OCI-LY7 (cell line): ENCODE measurements around the gene SMIM44. TPM values are rescaled to one million over a fixed set of nuclear protein-coding genes. Genes with fewer than 3 reads are reported as not detected.

Source experiments
- Bru-seq: library from RNA; stranded (reverse); fragments of 400-500 nt; gene quantifications from one replicate; lab custom pipeline; 2021; lab: Mats Ljungman, UMichigan
- BruChase-seq, 2 experiments: library from RNA; stranded (reverse); fragments of 400-500 nt; gene quantifications; one replicate each; lab custom pipeline; 2021; lab: Mats Ljungman, UMichigan
- BruUV-seq: library from RNA; stranded (reverse); fragments of 400-500 nt; replicated peaks from 2 replicates; lab custom pipeline; 2021; lab: Mats Ljungman, UMichigan
- CTCF ChIA-PET: fragments of 300-600 bp; sonication (Branson Sonifier 250); formaldehyde crosslinking; loops from one replicate; lab custom pipeline; 2022; ENCODE audit warnings: antibody characterized with exemption; ENCODE audit not compliant: unreplicated experiment; lab: Charles Lee
- POLR2A ChIA-PET: fragments of 300-600 bp; sonication (Branson Sonifier 250); formaldehyde crosslinking; loops from one replicate; lab custom pipeline; 2022; ENCODE audit warnings: antibody characterized with exemption; lab: Charles Lee
- DNase-seq: peaks from one replicate; pipeline ENCODE4 v3.0.0-alpha.2; 2015; ENCODE audit warnings: low spot score
- H2AFZ ChIP-seq: fragments of 200-600 bp; sonication (generic), shearing (Covaris generic); 2 replicates; pipeline ENCODE4 v1.6.1; 2014; ENCODE audit warnings: mild to moderate bottlenecking, antibody characterized with exemption, low read length, moderate library complexity
- H3K27ac ChIP-seq: fragments of 200-600 bp; sonication (generic); 2 replicates; pipeline ENCODE4 v1.5.1; 2014; ENCODE audit warnings: mixed run types, low read depth, mild to moderate bottlenecking, moderate library complexity, low read length, inconsistent platforms; ENCODE audit not compliant: poor library complexity, severe bottlenecking
- H3K36me3 ChIP-seq: fragments of 200-600 bp; sonication (generic); 2 replicates; pipeline ENCODE4 v1.6.1; 2014; ENCODE audit warnings: mild to moderate bottlenecking, antibody characterized with exemption, low read length, moderate library complexity, mixed read lengths; ENCODE audit not compliant: insufficient read depth
- H3K4me1 ChIP-seq: fragments of 200-600 bp; sonication (generic); 2 replicates; pipeline ENCODE4 v1.5.1; 2014; ENCODE audit warnings: mild to moderate bottlenecking, low read length; ENCODE audit not compliant: insufficient read depth, poor library complexity, severe bottlenecking
- H3K4me2 ChIP-seq: fragments of 200-600 bp; sonication (generic); 2 replicates; pipeline ENCODE4 v1.6.1; 2014; ENCODE audit warnings: mild to moderate bottlenecking, low read length
- H3K4me3 ChIP-seq: fragments of 200-600 bp; sonication (generic); 2 replicates; pipeline ENCODE4 v1.5.1; 2014; ENCODE audit warnings: mild to moderate bottlenecking, low read depth, low read length; ENCODE audit not compliant: poor library complexity, severe bottlenecking
- H3K79me2 ChIP-seq: fragments of 200-600 bp; sonication (generic); 2 replicates; pipeline ENCODE4 v1.6.1; 2016; ENCODE audit warnings: low read depth, mild to moderate bottlenecking, low read length, moderate library complexity, mixed read lengths; ENCODE audit not compliant: insufficient read depth
- H3K9me2 ChIP-seq: fragments of 200-600 bp; sonication (generic); 2 replicates; pipeline ENCODE4 v1.6.1; 2016; ENCODE audit warnings: mild to moderate bottlenecking, low read length, mixed read lengths; ENCODE audit not compliant: insufficient read depth
- H3K9me3 ChIP-seq: fragments of 200-600 bp; sonication (generic); 2 replicates; pipeline ENCODE4 v1.6.1; 2014; ENCODE audit warnings: mild to moderate bottlenecking, mixed run types, low read length, mixed read lengths
- H4K20me1 ChIP-seq: fragments of 200-600 bp; sonication (generic); 2 replicates; pipeline ENCODE4 v1.6.1; 2014; ENCODE audit warnings: mild to moderate bottlenecking, antibody characterized with exemption, low read length, moderate library complexity, mixed read lengths; ENCODE audit not compliant: insufficient read depth
- CTCF ChIP-seq: fragments of 200-600 bp; sonication (generic); conservative IDR thresholded peaks from 2 replicates; pipeline ENCODE4 v1.5.1; 2014; ENCODE audit warnings: mild to moderate bottlenecking, antibody characterized with exemption, low read length, moderate library complexity, mixed read lengths
- EZH2phosphoT487 ChIP-seq: fragments of 200-600 bp; sonication (generic); IDR thresholded peaks from 2 replicates; pipeline ENCODE4 v1.6.1; 2018; ENCODE audit warnings: low read depth, borderline replicate concordance, mild to moderate bottlenecking, mixed run types, antibody characterized with exemption, low read length, moderate library complexity, mixed read lengths
- intact Hi-C: fragments of 100-400 bp; cut with micrococcal nuclease; formaldehyde crosslinking; loops from one replicate; pipeline ENCODE4 v1.10.0; 2022; ENCODE audit not compliant: unreplicated experiment
- long read RNA-seq: library from polyadenylated mRNA; stranded (forward); transcript quantifications from one replicate; pipeline ENCODE4 v2.0.0, GENCODE V29; 2022
- total RNA-seq, 2 experiments: library from RNA; depleted of rRNA in 1 of 2; stranded (reverse); fragments of >200 nt in 1 of 2; shearing (Covaris generic) in 1 of 2; gene quantifications; 2 replicates each; pipeline ENCODE4 v1.2.3, GENCODE V29; 2014 to 2022

Gene SMIM44
- not detected in 2 replicates for total RNA-seq (2014; rRNA removed; shearing (Covaris generic))
- total RNA-seq (2022) = not detected in 2 replicates
- not detected for Bru-seq, nascent RNA
- BruChase-seq, experiment 1, labeled RNA remaining after a 6-hour chase = not detected
- BruChase-seq, experiment 2, labeled RNA remaining after a 2-hour chase = not detected
- long read RNA-seq = 0 reads

- Histone ChIP-seq H3K4me1 (peaks cover 44% of the 10 kb centered on the region), H3K9me3 (no peaks in the 10 kb centered on the region), H3K27ac (peak within 1 kb of the TSS; percentile 84), H2AFZ (no peak within 1 kb of the TSS), H3K79me2 (no peaks in the 10 kb centered on the region), H3K4me3 (no peak within 1 kb of the TSS), H3K4me2 (0 out of 2 replicates have a peak within 1 kb of the TSS, but pooled peaks have one; percentile 92), H4K20me1 (no peaks in the 10 kb centered on the region), H3K9me2 (no peaks in the 10 kb centered on the region), H3K36me3 (no peaks in the 10 kb centered on the region)
- no TSS peak for BruUV-seq
- intact Hi-C loops = no loop called here
- no peak for TF ChIP-seq EZH2phosphoT487
- TF ChIP-seq CTCF = no peak
- DNase-seq = no peak
- POLR2A ChIA-PET = no interaction called here
- CTCF ChIA-PET = no interaction called here
These were observed at the start of gene SMIM44 for GRCh38 chr19:3483226-3483628. SMIM44 (minus strand) TSS chr19:3483441; CDS start chr19:3483403, 38 bp downstream.

- H3K4me1 ChIP-seq = no peaks in the 10 kb centered on the region
- no peaks in the 10 kb centered on the region for H3K9me2 ChIP-seq
- BruUV-seq = no TSS peak
- DNase-seq = no peak
- H3K79me2 ChIP-seq = no peaks in the 10 kb centered on the region
- no peak overlapping the region for H3K4me2 ChIP-seq
- ChIA-PET CTCF (no interaction called here), POLR2A (no interaction called here)
- intact Hi-C loops = no loop called here
- TF ChIP-seq CTCF = no peak
- TF ChIP-seq EZH2phosphoT487 = no peak
- H3K36me3 ChIP-seq = peaks cover 62% of the 10 kb centered on the region
- H3K27ac ChIP-seq = no peak overlapping the region
- no peaks in the 10 kb centered on the region for H3K9me3 ChIP-seq
- no peak overlapping the region for H2AFZ ChIP-seq
- no peaks in the 10 kb centered on the region for H4K20me1 ChIP-seq
- no peak overlapping the region for H3K4me3 ChIP-seq
These were observed 49.8 kb upstream of the SMIM44 start for GRCh38 chr19:3533033-3533432.

DNA sequence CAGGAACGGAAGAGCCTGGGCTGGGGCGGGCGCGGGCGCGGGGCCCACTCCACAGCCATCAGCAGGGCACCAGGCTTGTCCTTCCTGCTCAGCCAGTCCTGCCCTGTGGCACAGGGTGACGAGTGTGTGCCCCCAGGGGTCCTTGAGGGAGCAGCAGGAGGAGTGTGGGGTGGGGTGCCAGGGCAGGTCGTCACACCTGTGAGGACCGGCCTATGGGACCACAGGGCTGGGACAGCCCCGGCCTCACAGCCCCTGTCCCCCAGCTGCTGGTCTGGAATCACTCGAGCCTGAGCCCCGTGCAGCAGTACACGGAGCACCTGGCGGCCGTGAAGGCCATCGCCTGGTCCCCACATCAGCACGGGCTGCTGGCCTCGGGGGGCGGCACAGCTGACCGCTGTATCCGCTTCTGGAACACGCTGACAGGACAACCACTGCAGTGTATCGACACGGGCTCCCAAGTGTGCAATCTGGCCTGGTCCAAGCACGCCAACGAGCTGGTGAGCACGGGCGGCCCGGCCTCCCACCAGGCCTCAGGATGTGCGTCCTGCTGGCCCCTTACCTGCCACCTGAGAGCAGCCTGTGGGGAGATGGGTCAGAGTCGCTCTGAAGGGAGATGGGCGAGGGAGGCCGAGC, 49.0 kb upstream of the SMIM44 start:
- peaks cover 56% of the 10 kb centered on the region for H3K36me3 ChIP-seq
- no peak overlapping the region for H3K4me2 ChIP-seq
- TF ChIP-seq EZH2phosphoT487 = no peak
- no peak for TF ChIP-seq CTCF
- BruUV-seq = no TSS peak
- no peaks in the 10 kb centered on the region for H4K20me1 ChIP-seq
- intact Hi-C loops = no loop called here
- no peak overlapping the region for H3K4me3 ChIP-seq
- H2AFZ ChIP-seq = no peak overlapping the region
- H3K79me2 ChIP-seq = no peaks in the 10 kb centered on the region
- ChIA-PET POLR2A (no interaction called here), CTCF (no interaction called here)
- DNase-seq = no peak
- no peaks in the 10 kb centered on the region for H3K4me1 ChIP-seq
- no peak overlapping the region for H3K27ac ChIP-seq
- no peaks in the 10 kb centered on the region for H3K9me3 ChIP-seq
- H3K9me2 ChIP-seq = no peaks in the 10 kb centered on the region
